22Rv1 (cell line): ENCODE results near the gene KRT8.

Source experiments
- H3K27ac ChIP-seq: fragments of 450-650 bp; 2 replicates; pipeline ENCODE4 v1.5.1; 2017
- ZFX ChIP-seq: fragments of 450-650 bp; IDR thresholded peaks from 2 replicates; pipeline ENCODE4 v1.6.1; 2017; ENCODE audit warnings: antibody characterized with exemption, borderline replicate concordance
- TF ChIP-seq, protein P1 (sequence below): fragments of 450-650 bp; IDR thresholded peaks from 2 replicates; pipeline ENCODE4 v1.5.1; 2017; ENCODE audit warnings: mild to moderate bottlenecking

The KRT8 gene

DNA sequence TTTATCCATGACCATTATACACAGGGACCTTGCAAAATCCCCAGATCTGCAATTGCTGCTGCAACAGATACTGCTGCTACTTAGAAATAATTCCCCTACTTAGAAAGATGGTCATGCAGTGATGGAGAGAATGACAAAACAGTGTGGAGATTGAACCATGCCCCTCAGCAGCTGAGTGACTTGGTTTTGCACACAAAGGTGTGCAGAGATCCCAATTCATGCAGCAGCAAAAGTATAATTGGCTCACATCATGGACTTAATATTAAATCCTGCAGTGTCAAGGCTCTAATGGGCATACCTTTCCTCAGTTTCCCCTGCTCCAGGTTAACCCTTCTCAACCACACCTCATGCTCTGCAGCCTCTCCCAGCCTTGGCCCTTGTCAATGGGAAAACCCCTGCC lies 53.1 kb downstream of the KRT8 start:
- no peak overlapping the region for H3K27ac ChIP-seq
- no peak for TF ChIP-seq ZFX
- TF ChIP-seq, protein P1, sequence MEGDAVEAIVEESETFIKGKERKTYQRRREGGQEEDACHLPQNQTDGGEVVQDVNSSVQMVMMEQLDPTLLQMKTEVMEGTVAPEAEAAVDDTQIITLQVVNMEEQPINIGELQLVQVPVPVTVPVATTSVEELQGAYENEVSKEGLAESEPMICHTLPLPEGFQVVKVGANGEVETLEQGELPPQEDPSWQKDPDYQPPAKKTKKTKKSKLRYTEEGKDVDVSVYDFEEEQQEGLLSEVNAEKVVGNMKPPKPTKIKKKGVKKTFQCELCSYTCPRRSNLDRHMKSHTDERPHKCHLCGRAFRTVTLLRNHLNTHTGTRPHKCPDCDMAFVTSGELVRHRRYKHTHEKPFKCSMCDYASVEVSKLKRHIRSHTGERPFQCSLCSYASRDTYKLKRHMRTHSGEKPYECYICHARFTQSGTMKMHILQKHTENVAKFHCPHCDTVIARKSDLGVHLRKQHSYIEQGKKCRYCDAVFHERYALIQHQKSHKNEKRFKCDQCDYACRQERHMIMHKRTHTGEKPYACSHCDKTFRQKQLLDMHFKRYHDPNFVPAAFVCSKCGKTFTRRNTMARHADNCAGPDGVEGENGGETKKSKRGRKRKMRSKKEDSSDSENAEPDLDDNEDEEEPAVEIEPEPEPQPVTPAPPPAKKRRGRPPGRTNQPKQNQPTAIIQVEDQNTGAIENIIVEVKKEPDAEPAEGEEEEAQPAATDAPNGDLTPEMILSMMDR = no peak

DNA sequence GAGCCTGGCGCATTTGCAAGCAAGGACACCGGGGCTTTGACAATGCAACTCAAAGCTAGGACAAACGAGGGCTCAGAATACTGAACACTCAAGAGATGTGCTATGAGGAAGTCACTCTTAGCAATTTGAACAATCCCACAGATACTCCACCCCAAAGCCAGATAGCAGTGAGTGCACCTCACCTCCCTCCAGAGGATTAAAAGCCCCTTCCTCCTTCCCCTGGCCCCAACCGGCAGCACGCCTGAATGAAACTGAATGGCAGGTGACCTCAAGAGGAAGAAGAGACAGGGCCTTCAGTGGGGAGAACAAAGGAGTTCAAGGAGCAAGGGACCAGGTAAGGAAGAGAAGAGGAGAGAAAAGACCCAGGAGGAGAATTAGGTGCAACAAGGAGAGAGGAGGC lies 54.2 kb downstream of the KRT8 start:
- TF ChIP-seq, protein P1 = no peak
- no peak for TF ChIP-seq ZFX
- H3K27ac ChIP-seq = no peak overlapping the region

DNA sequence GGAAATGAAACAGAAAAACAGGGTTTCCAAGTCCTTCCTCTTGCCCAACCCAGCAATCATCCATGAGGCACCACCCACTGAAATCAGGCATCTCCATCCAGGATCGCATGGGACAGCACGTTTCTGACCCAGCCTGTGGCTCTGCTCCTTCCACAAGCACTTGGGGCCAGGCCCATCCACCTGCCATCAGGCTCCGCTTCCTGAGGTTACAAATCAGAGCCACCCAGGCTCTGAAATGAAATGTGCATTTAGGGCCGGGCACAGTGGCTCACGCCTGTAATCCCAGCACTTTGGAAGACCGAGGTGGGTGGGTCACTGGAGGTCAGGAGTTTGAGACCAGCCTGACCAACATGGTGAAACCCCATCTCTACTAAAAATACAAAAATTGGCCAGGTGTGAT lies 55.4 kb downstream of the KRT8 start:
- no peak overlapping the region for H3K27ac ChIP-seq
- TF ChIP-seq, protein P1 = no peak
- no peak for TF ChIP-seq ZFX

DNA sequence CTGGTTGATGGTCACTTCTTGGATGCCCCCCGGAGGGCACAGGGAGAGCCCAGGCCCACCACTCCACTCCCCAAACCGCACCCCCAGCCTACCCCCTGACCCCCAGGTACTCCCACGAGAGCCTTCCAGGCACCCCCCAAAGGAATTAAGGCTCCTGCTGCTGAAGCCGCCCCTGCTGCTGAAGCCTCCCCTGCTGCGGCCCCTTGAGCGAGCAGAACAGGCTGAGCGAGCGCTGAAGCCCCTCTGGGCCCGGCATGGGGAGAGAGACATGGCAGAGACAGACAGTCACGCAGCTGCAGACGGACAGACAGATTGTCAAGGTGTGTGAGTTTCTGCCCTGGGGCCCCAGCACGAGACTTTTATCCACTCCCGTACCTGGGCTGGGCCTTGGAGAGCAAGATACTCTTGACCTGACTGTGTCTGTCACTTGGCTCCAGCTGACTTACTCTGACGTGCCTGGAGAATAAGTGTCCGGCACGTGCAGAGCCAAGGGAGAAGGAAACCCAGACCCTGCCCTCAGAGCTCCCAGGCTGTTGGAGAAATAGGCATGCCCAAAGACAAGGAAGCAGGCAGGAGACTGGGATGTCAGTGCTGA lies 56.1 kb downstream of the KRT8 start, which contains the start of gene KRT78:
KRT78 (minus strand) TSS at position 334 of the 595 bp plus-strand sequence; CDS start at position 270, 64 bp downstream.
- TF ChIP-seq, protein P1 = no peak
- TF ChIP-seq ZFX = no peak
- no peak within 1 kb of the TSS for H3K27ac ChIP-seq

DNA sequence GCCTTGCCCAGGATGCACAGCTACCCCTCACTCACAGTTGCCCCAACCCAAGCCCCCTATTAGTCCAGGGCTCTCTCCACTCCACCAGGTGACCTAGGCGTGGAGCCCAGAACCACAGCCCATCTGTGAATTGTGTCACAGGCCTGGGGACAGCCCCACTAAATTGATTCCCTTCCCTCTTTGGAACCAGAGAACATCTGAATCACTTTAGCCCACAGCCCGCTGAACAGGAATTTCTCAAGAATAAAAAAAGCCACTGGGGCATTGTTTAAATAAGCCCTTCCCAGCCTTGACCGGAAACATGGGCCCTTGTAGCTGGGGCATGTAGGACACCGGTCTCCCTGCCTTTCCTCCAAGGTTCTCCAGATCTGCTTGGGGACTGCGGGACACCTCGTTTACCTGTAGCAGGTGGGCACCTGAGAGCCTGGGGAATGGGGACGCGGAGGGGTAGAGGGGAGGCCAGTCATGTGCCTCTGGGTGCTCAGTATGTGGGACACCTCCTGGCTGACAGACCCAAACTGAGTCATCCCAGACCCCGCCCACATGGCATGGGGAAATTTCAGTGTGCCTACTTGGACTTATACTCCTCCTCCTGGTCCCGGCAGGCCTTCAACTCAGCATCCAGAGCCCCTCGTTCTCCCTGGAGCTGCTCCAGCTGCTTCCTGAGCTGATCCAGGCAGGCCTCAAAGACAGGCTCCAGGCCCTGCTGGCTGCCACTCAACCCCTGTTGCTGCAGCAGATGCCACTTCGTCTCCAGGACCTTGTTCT lies 57.4 kb downstream of the KRT8 start:
- TF ChIP-seq, protein P1 = no peak
- TF ChIP-seq ZFX = no peak
- no peak overlapping the region for H3K27ac ChIP-seq
